Measurements from ENCODE around the gene UFD1.

- no peak for TF ChIP-seq POLR2A (IDR thresholded peaks at IDR 0.05)
- TF ChIP-seq, protein P1, sequence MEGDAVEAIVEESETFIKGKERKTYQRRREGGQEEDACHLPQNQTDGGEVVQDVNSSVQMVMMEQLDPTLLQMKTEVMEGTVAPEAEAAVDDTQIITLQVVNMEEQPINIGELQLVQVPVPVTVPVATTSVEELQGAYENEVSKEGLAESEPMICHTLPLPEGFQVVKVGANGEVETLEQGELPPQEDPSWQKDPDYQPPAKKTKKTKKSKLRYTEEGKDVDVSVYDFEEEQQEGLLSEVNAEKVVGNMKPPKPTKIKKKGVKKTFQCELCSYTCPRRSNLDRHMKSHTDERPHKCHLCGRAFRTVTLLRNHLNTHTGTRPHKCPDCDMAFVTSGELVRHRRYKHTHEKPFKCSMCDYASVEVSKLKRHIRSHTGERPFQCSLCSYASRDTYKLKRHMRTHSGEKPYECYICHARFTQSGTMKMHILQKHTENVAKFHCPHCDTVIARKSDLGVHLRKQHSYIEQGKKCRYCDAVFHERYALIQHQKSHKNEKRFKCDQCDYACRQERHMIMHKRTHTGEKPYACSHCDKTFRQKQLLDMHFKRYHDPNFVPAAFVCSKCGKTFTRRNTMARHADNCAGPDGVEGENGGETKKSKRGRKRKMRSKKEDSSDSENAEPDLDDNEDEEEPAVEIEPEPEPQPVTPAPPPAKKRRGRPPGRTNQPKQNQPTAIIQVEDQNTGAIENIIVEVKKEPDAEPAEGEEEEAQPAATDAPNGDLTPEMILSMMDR (IDR thresholded peaks at IDR 0.05), result no peak
Measured at GRCh38 chr22:19522190-19522880, 43.3 kb upstream of the UFD1 start.

Data from Peyer's patch (tissue), 4 donors.